K562 (cell line): ENCODE results near the gene MRPL55. TPM values are rescaled to one million over a fixed set of nuclear protein-coding genes. Genes with fewer than 3 reads are reported as not detected.

Experiments used
- polyA plus RNA-seq, 8 experiments: library from polyadenylated mRNA; depleted of rRNA in 4 of 8; stranded (reverse) in 5 of 8; unstranded in 3 of 8; fragments of >200 nt; fragmentation: Nextera tagmentation in 2 of 8; fragmentation: Illumina TruSeq in 1 of 8; extraction: Ambion mirVana in 2 of 8; extraction: Trizol in 1 of 8; gene quantifications; 2 replicates each; pipeline versions ENCODE4 v1.2.1 to v1.2.3, GENCODE V29; 2011 to 2014; ENCODE audit warnings: inconsistent platforms in 1 of 8, missing spikeins in 1 of 8
- total RNA-seq, 7 experiments: library from RNA; depleted of rRNA in 6 of 7; stranded (reverse); fragments of >200 nt in 6 of 7; fragmentation: Illumina TruSeq in 2 of 7; extraction: Trizol in 2 of 7; gene quantifications; 2 replicates each; pipeline versions ENCODE4 v1.2.1 to v1.2.3, GENCODE V29; 2011 to 2021; ENCODE audit warnings: low replicate concordance in 1 of 7
- TF ChIP-seq, protein P1 (sequence below), 2 experiments: fragments of 450-650 bp in 1 of 2; sonication (generic) in 1 of 2; formaldehyde crosslinking in 1 of 2; IDR thresholded peaks; 2 replicates each; pipeline versions ENCODE4 v1.7.1 to v1.9.0; 2016 to 2022; ENCODE audit warnings: inconsistent platforms in 1 of 2, mild to moderate bottlenecking in 1 of 2, missing genetic modification reagents in 1 of 2

MRPL55 gene
- total and polyA plus RNA-seq, 9 of the 15 experiments (the other 6 are each of a cell fraction or from before 2014, with no cell fraction given) = 34.9 to 228 (median 81.0) TPM

DNA sequence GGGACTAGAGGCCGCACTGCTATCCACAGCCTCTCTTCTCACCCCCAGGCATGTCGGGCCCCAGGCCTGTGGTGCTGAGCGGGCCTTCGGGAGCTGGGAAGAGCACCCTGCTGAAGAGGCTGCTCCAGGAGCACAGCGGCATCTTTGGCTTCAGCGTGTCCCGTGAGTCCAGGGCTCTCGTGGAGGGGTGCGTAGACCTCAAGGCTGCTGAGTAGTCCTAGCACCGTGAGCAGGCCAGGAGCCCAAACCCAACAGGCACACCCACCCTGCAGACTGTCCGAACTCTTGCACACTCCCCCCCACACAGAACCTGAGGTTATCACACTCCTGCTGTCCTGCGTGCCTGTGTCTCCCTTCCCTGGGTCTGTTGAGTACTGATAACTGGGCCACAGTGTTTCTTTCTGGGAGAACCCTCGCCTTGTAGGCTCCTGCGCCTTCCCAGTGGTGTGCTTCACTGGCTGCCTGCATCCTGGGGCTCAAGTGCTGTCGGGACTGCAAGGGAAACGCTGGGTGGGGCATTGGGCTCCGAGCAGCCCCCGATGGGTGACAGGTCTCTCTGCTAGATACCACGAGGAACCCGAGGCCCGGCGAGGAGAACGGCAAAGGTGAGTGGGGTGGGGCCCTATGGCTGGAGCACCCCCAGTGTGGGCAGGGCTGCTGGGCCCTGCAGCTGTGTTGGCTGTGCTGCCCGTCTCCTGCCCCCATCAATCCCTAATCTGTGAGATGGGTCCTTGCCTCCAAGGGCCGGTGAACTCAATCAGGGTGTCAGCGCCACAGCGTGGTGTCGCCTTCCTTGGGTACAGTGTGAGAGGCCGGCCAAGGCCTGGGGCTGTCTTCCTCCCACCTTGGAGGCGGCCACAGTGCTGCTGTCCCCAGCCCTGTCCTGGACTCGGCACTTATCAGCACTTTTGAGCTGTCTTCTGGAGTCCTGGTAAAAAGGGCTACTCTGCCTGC is 36.6 kb upstream of the MRPL55 start (continued):
- TF ChIP-seq, protein P1, sequence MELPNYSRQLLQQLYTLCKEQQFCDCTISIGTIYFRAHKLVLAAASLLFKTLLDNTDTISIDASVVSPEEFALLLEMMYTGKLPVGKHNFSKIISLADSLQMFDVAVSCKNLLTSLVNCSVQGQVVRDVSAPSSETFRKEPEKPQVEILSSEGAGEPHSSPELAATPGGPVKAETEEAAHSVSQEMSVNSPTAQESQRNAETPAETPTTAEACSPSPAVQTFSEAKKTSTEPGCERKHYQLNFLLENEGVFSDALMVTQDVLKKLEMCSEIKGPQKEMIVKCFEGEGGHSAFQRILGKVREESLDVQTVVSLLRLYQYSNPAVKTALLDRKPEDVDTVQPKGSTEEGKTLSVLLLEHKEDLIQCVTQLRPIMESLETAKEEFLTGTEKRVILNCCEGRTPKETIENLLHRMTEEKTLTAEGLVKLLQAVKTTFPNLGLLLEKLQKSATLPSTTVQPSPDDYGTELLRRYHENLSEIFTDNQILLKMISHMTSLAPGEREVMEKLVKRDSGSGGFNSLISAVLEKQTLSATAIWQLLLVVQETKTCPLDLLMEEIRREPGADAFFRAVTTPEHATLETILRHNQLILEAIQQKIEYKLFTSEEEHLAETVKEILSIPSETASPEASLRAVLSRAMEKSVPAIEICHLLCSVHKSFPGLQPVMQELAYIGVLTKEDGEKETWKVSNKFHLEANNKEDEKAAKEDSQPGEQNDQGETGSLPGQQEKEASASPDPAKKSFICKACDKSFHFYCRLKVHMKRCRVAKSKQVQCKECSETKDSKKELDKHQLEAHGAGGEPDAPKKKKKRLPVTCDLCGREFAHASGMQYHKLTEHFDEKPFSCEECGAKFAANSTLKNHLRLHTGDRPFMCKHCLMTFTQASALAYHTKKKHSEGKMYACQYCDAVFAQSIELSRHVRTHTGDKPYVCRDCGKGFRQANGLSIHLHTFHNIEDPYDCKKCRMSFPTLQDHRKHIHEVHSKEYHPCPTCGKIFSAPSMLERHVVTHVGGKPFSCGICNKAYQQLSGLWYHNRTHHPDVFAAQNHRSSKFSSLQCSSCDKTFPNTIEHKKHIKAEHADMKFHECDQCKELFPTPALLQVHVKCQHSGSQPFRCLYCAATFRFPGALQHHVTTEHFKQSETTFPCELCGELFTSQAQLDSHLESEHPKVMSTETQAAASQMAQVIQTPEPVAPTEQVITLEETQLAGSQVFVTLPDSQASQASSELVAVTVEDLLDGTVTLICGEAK (IDR thresholded peaks at IDR 0.05) = no peak
- TF ChIP-seq, protein P1 (CRISPR knock-in tag; IDR thresholded peaks at IDR 0.05) = no peak
